DND-41 (cell line): ENCODE data around the gene HSPBAP1.

Experiments used
- ATAC-seq: fragments of 200-7000 bp; cut with Tn5 transposase; 3 replicates; pipeline ENCODE4 v1.9.1; 2021; ENCODE audit warnings: low read depth; ENCODE audit not compliant: insufficient read depth
- DNase-seq: peaks from one replicate; pipeline ENCODE4 v3.0.0-alpha.2; 2020
- H2AFZ ChIP-seq: 2 replicates; pipeline ENCODE4 v1.6.0; 2012; ENCODE audit warnings: low read depth, low read length
- H3K27ac ChIP-seq: 2 replicates; pipeline ENCODE4 v1.5.1; 2012; ENCODE audit warnings: low read length, inconsistent platforms
- H3K27me3 ChIP-seq: fragments of 200-600 bp; sonication (generic); 2 replicates; pipeline ENCODE4 v1.6.0; 2012; ENCODE audit warnings: low read length, mild to moderate bottlenecking, inconsistent platforms; ENCODE audit not compliant: insufficient read depth, poor library complexity
- H3K36me3 ChIP-seq: 2 replicates; pipeline ENCODE4 v1.5.1; 2012; ENCODE audit warnings: low read length, inconsistent platforms; ENCODE audit not compliant: insufficient read depth
- H3K4me1 ChIP-seq: 2 replicates; pipeline ENCODE4 v1.5.1; 2012; ENCODE audit warnings: mild to moderate bottlenecking, low read length; ENCODE audit not compliant: insufficient read depth
- H3K4me2 ChIP-seq: 2 replicates; pipeline ENCODE4 v1.6.0; 2012; ENCODE audit warnings: mild to moderate bottlenecking, moderate library complexity, low read length, inconsistent platforms; ENCODE audit not compliant: insufficient read depth
- H3K4me3 ChIP-seq, 2 experiments: fragments of 200-600 bp in 1 of 2; shearing (Covaris generic) in 1 of 2; 2 replicates each; pipeline ENCODE4 v1.5.1; 2012 to 2016; ENCODE audit warnings: inconsistent platforms in 2 of 2, low read length in 2 of 2, mild to moderate bottlenecking in 2 of 2, low read depth in 1 of 2, moderate library complexity in 1 of 2
- H3K79me2 ChIP-seq: 2 replicates; pipeline ENCODE4 v1.6.0; 2012; ENCODE audit warnings: low read length, inconsistent platforms; ENCODE audit not compliant: insufficient read depth
- H3K9ac ChIP-seq: 2 replicates; pipeline ENCODE4 v1.6.0; 2012; ENCODE audit warnings: low read depth, mild to moderate bottlenecking, inconsistent platforms, low read length, moderate library complexity
- H3K9me3 ChIP-seq: 2 replicates; pipeline ENCODE4 v1.5.1; 2012; ENCODE audit warnings: low read length, moderate library complexity, mild to moderate bottlenecking, inconsistent platforms; ENCODE audit not compliant: insufficient read depth, severe bottlenecking
- H4K20me1 ChIP-seq: 2 replicates; pipeline ENCODE4 v1.6.0; 2012; ENCODE audit warnings: low read length; ENCODE audit not compliant: insufficient read depth
- EZH2 ChIP-seq: IDR thresholded peaks from 3 replicates; pipeline ENCODE4 v1.6.1; 2012; ENCODE audit warnings: borderline replicate concordance, low read depth, mild to moderate bottlenecking, moderate library complexity, low read length, inconsistent platforms; ENCODE audit not compliant: severe bottlenecking
- TF ChIP-seq, protein P1 (sequence below): IDR thresholded peaks from 2 replicates; pipeline ENCODE4 v1.5.1; 2012; ENCODE audit warnings: borderline replicate concordance, low read length, moderate library complexity, mild to moderate bottlenecking; ENCODE audit not compliant: poor library complexity, severe bottlenecking; ENCODE audit errors: extremely low read depth

The HSPBAP1 gene

DNA sequence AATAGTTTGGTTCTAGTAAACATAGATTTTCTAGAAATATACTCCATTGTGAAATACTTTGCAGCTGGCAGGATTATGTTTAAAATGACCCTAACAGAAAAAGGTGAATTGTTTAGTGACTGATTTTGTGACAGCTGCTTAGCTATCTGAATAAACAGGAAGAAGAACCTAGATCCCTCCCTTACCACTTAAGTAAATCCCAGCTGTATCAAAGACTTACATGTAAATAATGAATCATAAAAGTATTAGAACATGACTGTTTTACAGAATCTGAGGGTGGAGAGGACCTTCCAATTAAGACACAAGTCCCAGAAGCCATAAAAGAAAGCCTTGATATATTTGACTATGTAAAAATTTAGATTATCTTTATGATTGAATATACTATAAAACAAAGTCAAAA, 17.1 kb upstream of the HSPBAP1 start:
- H3K4me1 ChIP-seq, result no peaks in the 10 kb centered on the region
- ATAC-seq (no peak), DNase-seq (no peak)
- no peak overlapping the region for H3K9ac ChIP-seq
- no peak overlapping the region for H2AFZ ChIP-seq
- no peak overlapping the region for H3K4me2 ChIP-seq
- H3K27ac ChIP-seq, result no peak overlapping the region
- H3K27me3 ChIP-seq, result no peaks in the 10 kb centered on the region
- H4K20me1 ChIP-seq, result no peaks in the 10 kb centered on the region
- TF ChIP-seq, protein P1, sequence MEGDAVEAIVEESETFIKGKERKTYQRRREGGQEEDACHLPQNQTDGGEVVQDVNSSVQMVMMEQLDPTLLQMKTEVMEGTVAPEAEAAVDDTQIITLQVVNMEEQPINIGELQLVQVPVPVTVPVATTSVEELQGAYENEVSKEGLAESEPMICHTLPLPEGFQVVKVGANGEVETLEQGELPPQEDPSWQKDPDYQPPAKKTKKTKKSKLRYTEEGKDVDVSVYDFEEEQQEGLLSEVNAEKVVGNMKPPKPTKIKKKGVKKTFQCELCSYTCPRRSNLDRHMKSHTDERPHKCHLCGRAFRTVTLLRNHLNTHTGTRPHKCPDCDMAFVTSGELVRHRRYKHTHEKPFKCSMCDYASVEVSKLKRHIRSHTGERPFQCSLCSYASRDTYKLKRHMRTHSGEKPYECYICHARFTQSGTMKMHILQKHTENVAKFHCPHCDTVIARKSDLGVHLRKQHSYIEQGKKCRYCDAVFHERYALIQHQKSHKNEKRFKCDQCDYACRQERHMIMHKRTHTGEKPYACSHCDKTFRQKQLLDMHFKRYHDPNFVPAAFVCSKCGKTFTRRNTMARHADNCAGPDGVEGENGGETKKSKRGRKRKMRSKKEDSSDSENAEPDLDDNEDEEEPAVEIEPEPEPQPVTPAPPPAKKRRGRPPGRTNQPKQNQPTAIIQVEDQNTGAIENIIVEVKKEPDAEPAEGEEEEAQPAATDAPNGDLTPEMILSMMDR, result no peak
- TF ChIP-seq EZH2, result no peak
- H3K4me3 ChIP-seq, result no peak overlapping the region
- no peaks in the 10 kb centered on the region for H3K79me2 ChIP-seq
- no peaks in the 10 kb centered on the region for H3K9me3 ChIP-seq
- H3K36me3 ChIP-seq, result no peaks in the 10 kb centered on the region

DNA sequence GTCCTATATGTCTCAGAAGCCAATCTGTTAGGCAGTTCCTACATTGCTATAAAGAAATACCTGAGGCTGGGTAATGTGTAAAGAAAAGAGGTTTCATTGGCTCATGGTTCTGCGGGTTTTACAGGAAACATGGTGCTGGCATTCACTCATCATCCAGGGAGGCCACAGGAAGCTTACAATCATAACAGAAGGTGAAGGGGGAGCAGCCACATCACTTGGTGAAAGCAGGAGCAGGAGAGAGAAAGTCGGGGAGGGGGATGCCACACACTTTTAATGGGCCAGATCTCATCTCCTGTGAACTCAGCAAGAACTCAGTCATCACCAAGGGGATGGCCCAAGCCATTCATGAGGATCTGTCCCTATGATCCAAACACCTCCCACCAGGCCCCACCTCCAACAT, 10.3 kb upstream of the HSPBAP1 start:
- no peaks in the 10 kb centered on the region for H3K4me1 ChIP-seq
- no peaks in the 10 kb centered on the region for H3K79me2 ChIP-seq

GRCh38 chr3:122802323-122802722, 8.7 kb upstream of the HSPBAP1 start:
- Histone ChIP-seq H3K27me3 (no peaks in the 10 kb centered on the region), H3K9ac (no peak overlapping the region)
- ATAC-seq, result no peak

More for the DNA sequence above, 10.3 kb upstream of the HSPBAP1 start:
- Histone ChIP-seq H3K4me2 (no peak overlapping the region), H3K9ac (no peak overlapping the region), H3K4me3 (no peak overlapping the region), H4K20me1 (0 out of 2 replicates have a peak, but pooled peaks cover 3% of the 10 kb centered on the region), H3K27me3 (no peaks in the 10 kb centered on the region), H3K36me3 (no peaks in the 10 kb centered on the region), H3K9me3 (no peaks in the 10 kb centered on the region), H2AFZ (no peak overlapping the region), H3K27ac (no peak overlapping the region)
- ATAC-seq, result no peak
- no peak for DNase-seq
- TF ChIP-seq, protein P1, result no peak
- no peak for TF ChIP-seq EZH2

More at GRCh38 chr3:122802323-122802722, 8.7 kb upstream of the HSPBAP1 start:
- no peak overlapping the region for H3K4me3 ChIP-seq
- 0 out of 2 replicates have a peak, but pooled peaks cover 3% of the 10 kb centered on the region for H4K20me1 ChIP-seq
- TF ChIP-seq, protein P1, result no peak
- TF ChIP-seq EZH2, result no peak
- no peaks in the 10 kb centered on the region for H3K79me2 ChIP-seq
- DNase-seq, result no peak
- H3K27ac ChIP-seq, result no peak overlapping the region
- H2AFZ ChIP-seq, result no peak overlapping the region
- 0 out of 2 replicates have a peak, but pooled peaks cover 2% of the 10 kb centered on the region for H3K4me1 ChIP-seq
- H3K4me2 ChIP-seq, result no peak overlapping the region
- no peaks in the 10 kb centered on the region for H3K36me3 ChIP-seq
- no peaks in the 10 kb centered on the region for H3K9me3 ChIP-seq
